Activated CD8-positive, alpha-beta memory T cell treated with anti-CD3 and anti-CD28 coated beads, Interleukin-2, amount 50 U/mL, for 1 hour (primary cell): ENCODE measurements around the gene SUV39H1.

Experiments
- DNase-seq: peaks from one replicate; pipeline ENCODE4 v3.0.0-alpha.2; 2020; ENCODE audit errors: extremely low read depth

Gene SUV39H1

DNA sequence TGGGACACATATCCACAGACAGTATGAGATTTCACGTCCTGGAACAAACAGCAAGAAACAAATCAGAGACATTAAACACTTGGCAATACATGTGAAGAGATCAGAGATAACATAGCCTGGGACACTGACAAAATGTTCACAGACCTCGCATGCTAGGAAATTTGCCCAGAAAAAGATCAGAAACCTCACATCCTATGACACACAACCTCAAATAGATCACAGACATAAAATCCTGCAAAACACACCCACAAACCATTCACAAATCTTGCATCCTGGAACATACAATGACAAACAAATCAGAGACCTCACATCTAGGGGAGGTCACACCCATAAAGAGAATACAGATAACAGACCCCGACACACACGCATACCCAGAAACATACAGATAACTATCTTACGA is 18.0 kb downstream of the SUV39H1 start:
- no peak for DNase-seq

DNA sequence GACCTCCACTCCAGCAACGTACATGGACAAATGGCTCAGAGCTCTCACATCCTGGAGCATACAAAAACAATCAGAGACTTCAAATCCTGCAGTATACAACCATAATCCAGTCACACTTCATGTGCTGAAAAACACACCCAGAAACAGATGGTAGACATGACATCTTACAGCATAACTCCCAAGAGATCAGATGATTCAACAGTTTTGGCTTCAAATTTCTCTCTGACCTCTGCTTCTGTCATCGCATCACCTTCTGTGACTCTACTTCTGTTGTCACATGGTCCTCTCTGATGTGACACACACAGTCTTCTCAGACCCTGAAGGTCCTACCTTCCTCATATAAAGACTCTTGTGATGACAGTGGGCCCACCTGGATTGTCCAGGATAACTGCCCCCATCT is 18.5 kb downstream of the SUV39H1 start:
- DNase-seq = no peak

DNA sequence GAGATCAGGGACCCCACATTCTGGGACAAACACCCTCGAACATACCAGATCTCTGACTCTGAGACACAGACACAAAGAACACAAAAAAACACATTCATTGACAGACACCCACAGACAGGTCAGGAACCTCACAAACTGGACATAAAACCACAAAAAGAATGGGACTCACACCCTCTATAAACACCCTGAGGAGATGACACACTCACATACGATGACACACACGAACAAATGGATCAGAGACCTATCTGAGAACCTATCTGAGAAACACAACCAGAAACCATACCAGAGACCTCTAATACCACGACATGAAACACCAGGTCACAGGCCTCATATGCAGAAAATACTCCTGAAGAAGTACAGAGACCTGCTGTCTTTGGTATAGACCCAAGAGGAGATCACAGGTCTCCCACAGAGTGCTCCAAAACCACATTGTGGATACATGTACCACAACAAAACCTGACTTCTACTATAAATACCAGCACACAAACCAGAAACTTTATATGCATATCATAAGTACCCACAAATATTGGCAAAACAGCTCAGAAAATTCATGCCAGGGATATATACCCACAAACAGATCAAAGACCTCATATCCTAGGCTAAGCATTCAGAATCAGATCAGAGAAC is 19.5 kb downstream of the SUV39H1 start:
- no peak for DNase-seq

- no peak for DNase-seq
Observed at GRCh38 chrX:48719958-48720357, 23.4 kb downstream of the SUV39H1 start.

DNA sequence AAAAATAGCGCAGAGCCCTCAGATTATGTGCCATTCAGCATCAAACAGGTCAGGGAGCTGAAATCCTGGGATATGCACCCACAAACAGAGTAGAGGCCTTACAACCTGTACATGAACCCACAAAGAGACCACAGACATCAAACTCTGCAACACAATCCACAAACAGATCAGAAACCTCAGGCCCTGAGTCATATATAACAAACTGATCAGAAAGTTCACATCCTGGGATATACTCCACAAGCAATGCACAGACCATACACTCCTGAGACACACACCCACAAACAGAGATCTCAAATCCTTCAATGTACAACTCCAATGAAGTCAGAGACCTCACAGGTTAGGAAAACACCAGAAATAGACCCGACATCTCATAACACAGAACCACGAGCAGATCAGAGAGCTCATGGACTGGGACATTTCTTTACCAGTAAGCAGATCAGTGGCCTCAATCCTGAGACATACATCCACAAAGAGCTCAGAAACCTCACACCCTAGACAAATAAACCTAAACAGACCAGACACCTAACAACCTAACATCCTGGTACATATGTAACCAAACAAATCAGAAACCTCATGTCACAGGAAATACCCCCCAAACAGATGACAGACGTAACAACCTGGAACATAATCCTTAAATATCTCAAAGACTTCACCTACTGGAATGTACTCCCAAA is 24.2 kb downstream of the SUV39H1 start:
- no peak for DNase-seq

- no peak for DNase-seq
Observed at GRCh38 chrX:48721916-48722315, 25.4 kb downstream of the SUV39H1 start.

- no peak for DNase-seq
Observed at GRCh38 chrX:48726596-48726995, 30.1 kb downstream of the SUV39H1 start.

- DNase-seq = no peak
Observed at GRCh38 chrX:48728653-48729052, 32.1 kb downstream of the SUV39H1 start.

- DNase-seq = no peak
Observed at GRCh38 chrX:48736303-48736702, 39.8 kb downstream of the SUV39H1 start.

- DNase-seq = no peak
Observed at GRCh38 chrX:48736878-48737212, 40.3 kb downstream of the SUV39H1 start.

DNA sequence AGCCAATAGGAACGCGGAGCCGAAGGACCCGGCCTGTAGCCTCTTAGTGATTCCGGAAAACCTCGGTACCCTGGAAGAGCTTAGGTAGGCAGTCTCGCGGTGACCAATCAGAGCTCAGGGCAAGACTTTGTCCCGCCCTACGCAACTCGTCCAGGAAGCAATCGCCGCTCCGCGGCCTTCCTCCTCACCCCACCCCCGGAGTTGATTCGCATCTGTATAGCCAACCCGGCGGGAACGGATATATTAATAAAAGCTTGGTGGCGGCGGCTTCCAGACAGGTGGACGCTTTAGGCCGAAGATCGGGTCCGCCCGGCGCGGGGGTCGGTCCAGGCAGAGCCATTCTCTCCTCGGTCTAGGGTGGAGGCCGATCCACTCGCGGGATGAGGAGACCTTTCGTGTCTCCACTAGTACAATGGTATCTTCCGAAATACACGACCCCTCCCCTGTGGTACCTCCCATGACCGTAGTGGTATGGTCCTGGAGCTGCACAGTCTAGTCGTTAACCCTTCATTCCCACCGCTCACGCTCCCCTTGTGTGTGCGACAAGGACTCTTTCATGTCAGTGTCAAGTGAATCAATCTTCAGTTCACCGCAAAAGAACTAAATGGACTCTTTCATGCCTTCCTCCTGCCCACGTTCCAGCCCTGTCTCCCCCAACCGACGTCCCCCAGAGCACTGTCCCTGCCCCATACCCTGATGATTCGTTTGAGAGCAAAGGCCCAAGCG is 40.8 kb downstream of the SUV39H1 start:
- peak; percentile 78 for DNase-seq

- DNase-seq = no peak
Observed at GRCh38 chrX:48737940-48738339, 41.4 kb downstream of the SUV39H1 start.

DNA sequence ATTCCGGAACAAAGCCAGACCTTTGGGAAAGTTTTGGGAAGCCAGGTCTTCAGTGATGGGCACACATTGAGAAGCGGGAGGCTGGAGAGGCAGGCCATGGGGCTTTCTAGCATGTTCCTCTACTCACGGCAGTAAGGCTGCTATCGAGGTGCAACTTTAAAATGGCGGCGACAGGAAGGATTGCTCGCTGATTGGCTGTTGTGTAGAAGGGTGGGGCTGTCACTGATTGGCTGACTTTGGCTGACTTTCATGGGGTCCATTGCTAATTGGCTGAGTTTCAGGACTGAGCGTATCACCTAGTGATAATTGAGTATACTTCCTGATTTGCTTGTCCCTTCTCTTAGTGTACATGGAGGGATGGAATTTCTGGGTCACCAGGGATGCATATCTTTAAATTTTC is 45.3 kb downstream of the SUV39H1 start:
- DNase-seq = no peak

GRCh38 chrX:48745222-48745621 is 48.7 kb downstream of the SUV39H1 start:
- no peak for DNase-seq

DNA sequence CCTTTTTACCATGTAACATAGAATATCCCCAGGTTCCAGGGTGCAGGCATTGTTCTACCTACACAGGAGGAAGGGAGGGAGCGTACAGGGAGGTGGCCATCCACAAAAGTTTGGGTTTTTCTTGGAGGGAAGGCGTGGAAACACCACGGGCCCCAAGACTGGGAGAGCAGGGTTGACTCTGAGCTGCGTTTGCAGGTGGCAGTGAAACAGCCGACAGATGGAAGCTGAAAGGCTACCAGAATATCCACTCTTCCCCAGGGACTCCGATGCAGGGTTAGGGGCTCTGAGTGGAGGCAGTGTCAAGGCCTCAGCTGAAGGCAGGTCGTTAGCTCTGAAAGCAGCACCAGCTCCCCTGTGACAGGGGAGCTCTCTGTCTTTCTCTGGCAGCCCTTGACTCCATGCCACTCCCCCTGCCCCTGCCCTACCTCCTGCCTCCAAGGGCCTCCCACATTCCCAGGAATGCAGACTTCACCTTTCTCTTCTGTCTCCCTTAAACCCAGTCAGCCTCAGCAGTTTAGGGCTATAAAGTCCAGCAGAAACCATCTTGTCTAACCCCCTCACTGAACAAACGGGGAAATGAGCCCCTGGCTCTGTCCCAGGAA is 51.0 kb downstream of the SUV39H1 start:
- no peak for DNase-seq

DNA sequence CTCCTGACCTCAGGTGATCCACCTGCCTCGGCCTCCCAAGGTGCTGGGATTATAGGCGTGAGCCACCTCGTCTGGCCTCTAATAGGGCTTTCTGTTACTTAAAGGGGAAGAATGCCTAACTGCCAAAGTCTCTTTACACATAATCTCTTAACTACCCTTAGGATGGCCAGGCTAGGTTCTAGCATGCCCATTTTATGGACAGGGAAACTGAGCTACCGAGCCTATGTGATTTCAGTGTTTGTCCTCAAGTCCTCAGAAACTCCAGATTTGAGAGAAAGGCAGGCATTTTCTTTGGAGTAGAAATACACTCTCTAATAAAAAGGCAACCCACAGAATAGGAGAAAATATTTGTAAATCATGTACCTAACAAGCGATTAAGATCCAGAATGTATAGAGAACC is 52.6 kb downstream of the SUV39H1 start:
- DNase-seq = no peak

DNA sequence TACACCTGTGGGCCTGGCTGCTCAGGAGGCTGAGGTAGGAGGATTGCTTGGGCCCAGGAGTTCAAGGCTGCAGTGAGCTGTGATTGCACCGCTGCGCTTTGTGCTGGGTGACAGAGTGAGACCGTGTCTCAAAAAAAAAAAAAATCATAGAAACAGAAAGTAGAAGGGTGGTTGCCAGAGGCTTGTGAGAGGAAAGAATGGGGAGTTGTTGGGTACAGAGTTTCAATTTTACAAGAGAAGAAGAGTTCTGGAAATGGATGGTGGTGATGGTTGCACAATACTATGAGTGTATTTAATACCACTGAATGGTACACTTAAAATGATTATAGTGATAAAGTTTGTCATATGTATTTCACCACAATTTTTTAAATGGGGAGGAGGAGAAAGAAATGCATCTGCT is 54.8 kb downstream of the SUV39H1 start:
- DNase-seq = no peak

DNA sequence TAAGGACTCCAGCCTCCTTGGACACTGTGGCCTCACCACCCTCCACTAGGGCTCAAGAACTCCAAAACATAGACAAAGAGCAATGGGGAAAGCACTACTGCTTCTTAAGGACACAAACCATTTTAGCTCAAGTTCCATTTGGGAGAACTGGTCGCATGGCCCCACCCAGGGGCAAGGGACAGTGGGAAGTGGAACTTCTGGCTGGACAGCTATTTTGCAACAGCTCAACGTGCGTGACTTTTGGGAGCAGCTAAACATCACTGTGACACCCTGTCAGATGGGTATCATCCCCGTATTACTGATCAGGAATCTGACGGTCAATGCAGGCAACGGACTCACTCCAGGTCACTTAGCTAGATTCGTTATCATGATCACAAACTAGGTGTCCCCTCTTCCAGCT is 56.0 kb downstream of the SUV39H1 start:
- no peak for DNase-seq

- no peak for DNase-seq
Observed at GRCh38 chrX:48753708-48754228, 57.2 kb downstream of the SUV39H1 start.

GRCh38 chrX:48754238-48754637 is 57.7 kb downstream of the SUV39H1 start:
- DNase-seq = no peak
